HG03135 (cell line): ENCODE measurements around the gene SLC18A2.

ENCODE experiments used
- ATAC-seq: cut with Tn5 transposase; IDR thresholded peaks from one replicate; pipeline ENCODE4 v1.9.1; 2021; ENCODE audit warnings: mild to moderate bottlenecking, moderate library complexity; ENCODE audit not compliant: unreplicated experiment

Gene SLC18A2

GRCh38 chr10:117306674-117307073, 65.8 kb downstream of the SLC18A2 start:
- ATAC-seq = no peak

- ATAC-seq = no peak
Measured at GRCh38 chr10:117311261-117311660, 70.3 kb downstream of the SLC18A2 start.

- ATAC-seq = no peak
Measured at GRCh38 chr10:117312430-117312829, 71.5 kb downstream of the SLC18A2 start.

- no peak for ATAC-seq
Measured at GRCh38 chr10:117313641-117314040, 72.7 kb downstream of the SLC18A2 start.

GRCh38 chr10:117316701-117317100, 75.8 kb downstream of the SLC18A2 start:
- ATAC-seq = no peak

- no peak for ATAC-seq
Measured at GRCh38 chr10:117318909-117319308, 78.0 kb downstream of the SLC18A2 start.

GRCh38 chr10:117320050-117320665, 79.2 kb downstream of the SLC18A2 start:
- ATAC-seq = no peak

- no peak for ATAC-seq
Measured at GRCh38 chr10:117322260-117322659, 81.3 kb downstream of the SLC18A2 start.

GRCh38 chr10:117324367-117324766, 83.5 kb downstream of the SLC18A2 start:
- ATAC-seq = no peak

- ATAC-seq = no peak
Measured at GRCh38 chr10:117327262-117327661, 86.3 kb downstream of the SLC18A2 start.
